ENCODE data around the gene CAMK2N2.
A peak's percentile ranks its signal among the peaks of the same experiment; 100 is the strongest.

- no peak for TF ChIP-seq CTCF (conservative IDR thresholded peaks at IDR 0.05)
- peak; percentile 81 for TF ChIP-seq ZFX (IDR thresholded peaks at IDR 0.05)
Observed at GRCh38 chr3:184299488-184300377, 38.4 kb upstream of the CAMK2N2 start.

All from C4-2B (cell line).